Left forelimb (tissue), 1 donor: Measurements from ENCODE around the gene ADGRG1.

ENCODE experiments used
- DNase-seq: peaks from one replicate; pipeline ENCODE4 v3.0.0-alpha.2; 2018; ENCODE audit warnings: low spot score

The ADGRG1 gene

DNA sequence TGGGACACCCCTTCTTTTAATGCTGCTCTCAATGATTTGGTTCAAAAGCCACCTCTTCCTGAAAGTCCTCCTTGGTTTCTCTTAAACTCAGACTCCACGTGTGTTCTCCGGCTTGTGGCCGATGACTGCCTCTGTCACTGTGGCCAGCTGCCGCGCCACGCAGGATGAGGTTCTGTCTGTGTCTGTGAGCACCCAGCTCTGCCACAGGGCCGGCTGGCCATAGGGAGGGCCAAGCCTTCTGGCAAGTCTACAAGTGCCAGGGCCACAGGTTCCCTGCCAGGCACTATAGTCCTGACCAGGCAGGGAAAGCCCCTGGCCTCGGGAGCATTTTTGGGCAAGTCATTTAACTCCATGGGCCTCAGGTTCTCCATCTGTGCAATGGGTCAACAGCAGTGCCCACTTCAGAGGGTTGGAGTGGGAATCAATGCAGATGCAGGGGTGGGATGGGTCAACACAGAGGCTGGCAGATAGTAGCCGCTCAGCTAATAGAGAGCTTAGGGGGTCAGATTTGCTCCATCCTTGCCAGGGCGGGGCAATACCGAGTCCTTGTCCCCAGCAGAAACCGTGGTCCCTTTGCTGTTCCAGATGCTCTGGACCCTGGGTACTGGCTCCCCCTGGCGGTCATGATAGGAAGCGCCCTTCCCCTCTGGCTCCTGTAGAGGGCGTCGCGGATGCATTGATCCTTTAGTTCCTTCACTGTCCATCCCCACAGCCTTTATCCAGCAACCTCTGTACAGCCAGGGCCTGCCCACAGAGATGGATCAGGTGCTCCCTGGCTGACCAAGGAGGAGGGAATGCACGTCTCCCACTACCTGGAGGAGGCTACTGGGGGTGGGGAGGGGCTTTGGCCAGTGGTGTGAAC is 20.4 kb downstream of the ADGRG1 start:
- peak; percentile 84 for DNase-seq

DNA sequence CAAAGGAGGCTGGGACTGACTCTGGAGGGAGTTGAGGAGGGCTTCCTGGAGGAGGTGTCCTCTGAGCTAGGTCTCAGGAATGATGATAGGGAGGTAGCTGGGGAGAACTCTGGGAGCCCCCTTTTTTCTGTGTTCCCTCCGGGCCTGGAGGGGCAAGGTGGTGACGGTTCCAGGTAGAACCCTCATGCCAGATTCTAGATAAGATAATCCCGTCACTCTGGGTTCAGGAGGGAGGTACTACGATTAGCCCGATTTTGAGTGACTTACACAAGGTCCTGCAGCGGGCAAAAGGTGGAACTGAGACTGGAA is 21.0 kb downstream of the ADGRG1 start:
- DNase-seq, result no peak

DNA sequence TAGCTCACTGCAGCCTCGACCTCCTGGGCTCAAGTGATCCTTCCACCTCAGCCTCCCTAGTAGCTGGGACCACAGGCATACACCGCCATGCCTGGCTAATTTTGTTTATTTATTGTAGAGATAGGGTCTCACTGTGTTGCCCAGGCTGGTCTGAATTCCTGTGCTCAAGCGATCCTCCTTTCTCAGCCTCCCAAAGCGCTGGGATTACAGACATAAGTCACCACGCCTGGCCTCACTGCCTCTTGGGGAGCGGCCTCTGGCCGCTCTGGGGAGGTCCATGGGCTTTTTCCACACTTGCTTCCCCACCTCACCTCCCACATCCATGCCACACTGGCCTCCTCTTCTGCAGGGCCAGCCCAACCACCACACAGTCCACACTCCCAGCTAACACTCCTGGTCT is 21.4 kb downstream of the ADGRG1 start:
- no peak for DNase-seq

DNA sequence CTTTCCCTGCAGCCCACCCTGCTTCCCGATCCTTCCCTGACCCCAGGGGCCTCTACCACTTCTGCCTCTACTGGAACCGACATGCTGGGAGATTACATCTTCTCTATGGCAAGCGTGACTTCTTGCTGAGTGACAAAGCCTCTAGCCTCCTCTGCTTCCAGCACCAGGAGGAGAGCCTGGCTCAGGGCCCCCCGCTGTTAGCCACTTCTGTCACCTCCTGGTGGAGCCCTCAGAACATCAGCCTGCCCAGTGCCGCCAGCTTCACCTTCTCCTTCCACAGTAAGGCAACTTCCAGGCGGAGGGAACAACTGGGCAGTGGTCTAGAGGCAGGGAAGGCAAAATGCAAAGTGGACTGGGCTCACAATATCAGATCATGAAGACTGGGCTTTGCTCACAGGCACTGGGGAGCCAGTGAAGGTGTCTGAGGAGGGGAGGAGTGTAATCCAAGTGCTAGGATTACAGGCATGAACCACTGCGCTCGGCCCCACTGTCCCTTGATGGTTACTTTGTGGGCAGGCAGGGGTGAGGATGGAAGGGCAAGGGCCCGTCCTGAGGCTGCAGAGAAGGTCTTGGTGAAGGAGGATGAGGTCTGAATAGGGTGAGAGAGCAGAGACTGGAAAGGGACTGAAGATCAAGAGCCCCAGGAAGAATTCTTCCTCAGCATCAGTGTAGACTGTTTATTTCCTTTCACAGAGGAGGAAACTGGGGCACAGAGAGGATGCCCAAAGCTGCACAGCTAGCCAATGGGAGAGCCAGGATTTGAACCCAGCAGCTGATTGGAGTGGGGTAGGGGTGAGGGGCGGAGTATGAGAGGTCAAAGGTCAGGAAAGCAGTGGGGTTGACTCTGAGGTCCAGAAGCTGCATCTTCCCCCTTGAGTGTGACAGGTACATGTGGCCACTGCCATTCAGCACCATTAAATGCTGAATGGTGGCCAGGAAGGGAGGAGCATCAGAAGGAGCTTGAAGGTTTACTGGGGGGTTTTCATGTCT is 23.2 kb downstream of the ADGRG1 start:
- no peak for DNase-seq

DNA sequence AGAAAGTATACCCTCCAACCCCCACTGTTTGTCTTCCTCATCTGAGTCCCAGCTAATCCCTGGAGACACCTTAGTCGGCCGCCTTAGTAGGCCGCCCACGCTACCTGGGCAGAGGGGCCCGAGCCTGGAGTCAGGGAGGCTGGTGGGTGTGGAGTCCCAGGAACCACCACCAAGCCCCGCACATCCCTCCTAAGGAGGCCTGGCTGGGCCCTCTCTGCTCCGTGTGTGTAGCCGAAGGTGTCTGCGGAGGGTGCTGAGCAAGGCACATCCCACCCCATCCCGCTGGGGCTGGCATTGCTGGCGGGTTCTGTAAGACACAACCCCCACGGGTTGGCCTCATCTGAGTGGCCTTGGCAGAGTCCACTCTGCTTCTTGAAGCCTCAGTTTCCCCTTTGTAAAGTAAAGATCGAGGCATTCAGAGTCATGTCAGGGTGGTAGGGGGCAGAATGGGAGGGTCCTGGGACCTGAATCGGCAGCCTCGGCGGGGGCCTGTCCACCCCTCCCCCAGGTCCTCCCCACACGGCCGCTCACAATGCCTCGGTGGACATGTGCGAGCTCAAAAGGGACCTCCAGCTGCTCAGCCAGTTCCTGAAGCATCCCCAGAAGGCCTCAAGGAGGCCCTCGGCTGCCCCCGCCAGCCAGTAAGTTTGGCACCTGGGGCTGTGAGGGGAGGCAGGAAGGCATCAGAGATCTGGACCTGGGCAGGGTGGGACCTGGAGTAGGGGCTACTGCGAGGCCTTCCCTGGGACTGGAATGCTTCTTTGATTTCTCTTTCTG is 24.5 kb downstream of the ADGRG1 start:
- DNase-seq, result no peak

DNA sequence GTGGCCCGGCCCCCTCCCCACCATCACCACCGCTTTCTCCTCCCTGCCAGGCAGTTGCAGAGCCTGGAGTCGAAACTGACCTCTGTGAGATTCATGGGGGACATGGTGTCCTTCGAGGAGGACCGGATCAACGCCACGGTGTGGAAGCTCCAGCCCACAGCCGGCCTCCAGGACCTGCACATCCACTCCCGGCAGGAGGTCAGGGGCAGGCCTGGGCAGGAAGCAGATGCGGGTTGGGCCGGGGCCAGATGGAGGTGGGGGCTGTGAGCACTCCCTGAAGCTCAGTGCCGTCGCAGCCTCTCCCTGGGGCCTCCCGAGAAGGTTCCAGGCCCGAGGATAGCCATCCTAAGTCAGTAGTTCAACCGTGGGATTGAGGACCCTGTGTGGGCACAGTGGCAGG is 25.5 kb downstream of the ADGRG1 start:
- no peak for DNase-seq

DNA sequence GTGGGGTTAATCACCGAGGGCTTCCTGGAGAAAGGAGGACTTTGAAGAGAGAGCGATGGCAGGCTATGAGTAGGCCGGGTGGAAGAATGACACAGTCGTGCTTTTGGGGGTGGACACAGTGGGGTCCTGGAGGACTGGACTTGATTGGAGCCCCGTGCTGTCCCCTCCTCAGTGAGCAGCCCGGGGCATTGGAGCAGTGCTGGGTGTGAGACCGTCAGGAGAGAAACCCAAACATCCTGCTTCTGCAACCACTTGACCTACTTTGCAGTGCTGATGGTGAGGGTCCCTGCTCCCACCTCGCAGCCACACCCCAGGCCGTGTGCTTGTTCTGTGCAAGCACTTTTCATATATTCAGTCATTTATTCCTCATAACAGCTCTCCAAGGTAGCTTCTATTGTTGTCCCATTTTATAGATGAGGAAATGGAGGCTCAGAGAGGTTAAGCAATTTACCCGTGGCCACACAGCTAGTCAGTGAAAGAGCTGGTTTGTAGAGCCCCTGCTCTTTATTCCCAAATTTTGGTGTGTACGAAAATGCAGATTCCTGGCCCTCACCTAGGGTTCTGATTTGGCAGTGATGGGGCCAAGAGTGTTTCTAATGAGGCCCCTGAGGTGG is 28.0 kb downstream of the ADGRG1 start:
- DNase-seq, result no peak

DNA sequence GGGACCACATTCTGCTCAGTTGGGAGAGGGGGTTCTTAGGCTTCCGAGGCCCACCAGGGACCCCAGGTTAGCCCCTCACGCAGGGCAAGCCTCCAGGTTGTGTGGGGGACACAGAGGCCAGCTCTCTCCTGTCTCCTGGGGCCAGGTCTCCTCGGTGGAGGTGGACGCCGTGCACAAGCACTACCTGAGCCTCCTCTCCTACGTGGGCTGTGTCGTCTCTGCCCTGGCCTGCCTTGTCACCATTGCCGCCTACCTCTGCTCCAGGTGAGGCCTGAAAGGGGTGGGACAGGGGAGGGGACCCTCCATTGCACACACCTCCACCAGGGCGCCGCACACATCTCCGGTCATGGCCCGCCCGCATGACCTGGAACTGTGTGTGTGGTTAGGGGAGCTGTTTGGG is 28.8 kb downstream of the ADGRG1 start:
- DNase-seq, result no peak

DNA sequence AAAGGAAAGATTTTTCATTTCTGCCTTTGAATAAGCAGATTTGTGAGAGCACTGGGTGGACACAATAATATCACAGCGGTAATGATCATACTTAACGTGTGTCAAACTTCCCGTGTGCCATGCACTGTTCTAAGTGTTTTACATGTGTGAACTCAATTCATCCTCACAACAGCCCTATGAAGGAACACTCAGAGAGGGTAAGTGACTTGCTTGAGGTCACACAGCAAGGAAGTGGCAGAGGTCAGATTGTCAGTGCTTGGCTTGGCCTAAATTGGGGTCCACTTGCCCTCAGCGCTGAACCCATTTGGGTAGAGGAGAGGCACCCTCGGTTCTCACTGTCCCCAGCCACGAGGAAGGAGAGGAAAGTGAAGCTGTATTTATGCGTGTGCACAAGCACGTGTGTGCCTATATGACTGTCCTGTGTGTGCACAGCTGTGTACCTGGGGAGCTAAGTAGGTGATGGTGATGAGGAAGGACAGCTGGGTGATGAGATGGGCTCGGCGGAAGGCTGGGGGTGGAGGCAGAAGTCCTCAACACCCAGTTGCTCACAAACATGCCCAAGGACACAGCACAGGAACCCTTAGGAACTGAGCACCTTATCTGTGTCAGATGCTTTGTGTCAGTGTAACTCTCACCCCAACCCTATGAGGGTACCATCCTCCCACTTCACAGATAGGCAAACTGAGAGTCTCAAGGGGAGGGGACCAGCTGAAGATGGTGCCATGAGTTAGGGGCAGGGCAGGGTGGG is 29.9 kb downstream of the ADGRG1 start:
- no peak for DNase-seq

DNA sequence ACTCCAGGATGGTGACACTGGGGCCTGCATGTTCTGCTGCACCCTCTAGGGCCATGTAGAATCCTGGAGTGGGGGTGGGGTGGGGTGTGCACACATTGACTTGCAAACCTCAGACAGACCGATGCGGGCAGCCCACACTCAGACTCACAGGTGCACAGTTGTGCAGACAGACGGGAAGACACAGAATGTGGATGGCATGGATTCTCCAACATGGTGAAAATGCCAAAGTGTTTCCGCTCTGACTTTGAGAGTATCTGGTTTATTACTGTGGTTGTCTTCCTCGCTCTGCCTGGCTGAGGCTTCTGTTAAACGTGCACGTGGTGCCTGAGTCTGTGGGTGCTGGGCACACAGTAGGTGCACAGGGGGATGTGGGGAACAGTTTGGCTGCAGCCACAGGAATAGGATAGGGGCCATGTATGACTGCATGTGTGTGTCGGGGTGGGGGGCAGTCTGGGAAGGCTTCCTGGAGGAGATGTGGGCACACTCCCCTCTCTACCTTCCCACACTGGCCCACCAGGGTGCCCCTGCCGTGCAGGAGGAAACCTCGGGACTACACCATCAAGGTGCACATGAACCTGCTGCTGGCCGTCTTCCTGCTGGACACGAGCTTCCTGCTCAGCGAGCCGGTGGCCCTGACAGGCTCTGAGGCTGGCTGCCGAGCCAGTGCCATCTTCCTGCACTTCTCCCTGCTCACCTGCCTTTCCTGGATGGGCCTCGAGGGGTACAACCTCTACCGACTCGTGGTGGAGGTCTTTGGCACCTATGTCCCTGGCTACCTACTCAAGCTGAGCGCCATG is 30.6 kb downstream of the ADGRG1 start:
- no peak for DNase-seq

DNA sequence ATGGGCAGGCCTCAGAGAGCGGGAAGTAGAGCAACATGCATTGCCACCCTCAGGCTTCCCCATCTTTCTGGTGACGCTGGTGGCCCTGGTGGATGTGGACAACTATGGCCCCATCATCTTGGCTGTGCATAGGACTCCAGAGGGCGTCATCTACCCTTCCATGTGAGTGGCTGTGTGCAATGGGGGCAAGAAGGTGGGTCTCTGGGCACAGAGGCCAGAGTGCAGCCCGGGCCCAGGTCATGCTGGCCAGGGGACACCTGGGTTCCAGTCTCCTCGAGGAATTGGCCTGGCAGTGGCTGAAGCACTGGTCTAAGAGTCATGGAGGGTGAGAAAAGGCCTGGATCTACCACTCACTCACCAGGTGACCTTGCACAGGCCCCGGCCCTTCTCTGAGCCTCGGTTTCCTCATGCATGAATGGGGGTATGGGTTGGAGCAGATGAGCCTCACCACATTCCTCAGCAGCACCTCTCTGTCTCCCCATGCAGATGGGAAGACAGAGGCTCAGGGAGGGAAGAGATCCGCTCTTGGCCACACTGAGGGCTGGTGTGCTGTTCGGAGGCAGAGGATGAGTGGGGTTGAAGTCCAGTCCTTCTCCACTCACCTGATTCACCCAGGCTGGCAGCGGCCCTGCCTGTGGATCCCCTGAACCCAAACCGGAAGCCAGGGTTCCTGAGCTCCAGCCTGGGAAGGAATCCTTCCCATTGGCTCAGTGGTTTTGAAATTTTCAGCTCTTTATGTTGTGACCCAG is 32.5 kb downstream of the ADGRG1 start:
- DNase-seq, result no peak

DNA sequence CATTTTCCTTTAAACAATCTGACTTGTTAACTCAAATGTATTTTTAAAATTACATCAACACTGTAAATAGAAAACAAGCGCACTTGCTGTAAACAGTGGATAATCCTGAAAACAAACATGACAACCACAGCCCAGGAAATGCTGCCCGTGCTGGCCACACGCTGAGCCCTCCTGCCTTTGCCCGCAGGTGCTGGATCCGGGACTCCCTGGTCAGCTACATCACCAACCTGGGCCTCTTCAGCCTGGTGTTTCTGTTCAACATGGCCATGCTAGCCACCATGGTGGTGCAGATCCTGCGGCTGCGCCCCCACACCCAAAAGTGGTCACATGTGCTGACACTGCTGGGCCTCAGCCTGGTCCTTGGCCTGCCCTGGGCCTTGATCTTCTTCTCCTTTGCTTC is 33.1 kb downstream of the ADGRG1 start:
- DNase-seq, result no peak

DNA sequence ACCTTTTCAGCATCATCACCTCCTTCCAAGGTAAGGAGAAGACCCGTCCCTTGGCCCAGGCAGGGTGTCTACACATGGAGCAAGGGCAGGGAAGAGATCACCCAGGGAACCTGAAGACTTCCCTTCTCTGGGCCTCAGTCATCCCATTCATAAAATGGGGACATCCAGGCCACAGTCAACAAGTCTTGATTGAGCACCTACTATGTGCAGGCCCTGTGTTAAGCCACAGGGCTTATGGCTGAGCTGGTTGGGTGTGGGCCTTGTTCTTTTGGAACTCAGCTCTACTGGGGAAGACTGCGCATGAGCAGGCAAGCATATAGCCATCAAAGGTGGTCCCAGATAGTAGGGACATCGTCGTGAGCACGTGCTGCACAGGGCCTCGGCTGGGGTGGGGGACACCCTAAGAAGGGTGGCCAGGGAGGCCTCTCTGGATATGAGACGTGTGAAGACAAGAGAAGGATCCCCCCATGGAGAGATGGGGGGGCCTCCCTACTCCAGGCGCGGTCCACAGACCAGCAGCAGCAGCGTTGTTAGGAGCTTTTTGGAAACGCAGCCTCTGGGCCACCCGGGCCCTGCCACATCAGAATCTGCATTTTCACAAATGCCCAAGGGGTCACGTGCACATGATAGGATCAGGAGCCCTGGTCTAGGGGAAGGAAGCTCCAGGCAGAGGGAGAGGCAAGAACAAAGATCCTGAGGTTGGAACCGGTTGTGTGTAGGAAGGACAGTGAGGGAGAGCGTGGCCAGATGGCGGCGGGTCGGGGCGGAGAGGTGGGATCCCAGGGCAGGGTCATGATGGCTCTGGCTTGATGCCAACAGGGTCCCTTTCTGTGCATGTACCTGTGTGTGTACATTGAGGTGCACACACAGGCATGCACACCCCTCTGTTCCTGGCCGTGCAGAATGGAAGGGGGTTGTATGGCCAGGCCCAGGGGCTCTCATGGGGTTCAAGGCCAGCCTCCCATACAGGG is 33.8 kb downstream of the ADGRG1 start:
- DNase-seq, result no peak

DNA sequence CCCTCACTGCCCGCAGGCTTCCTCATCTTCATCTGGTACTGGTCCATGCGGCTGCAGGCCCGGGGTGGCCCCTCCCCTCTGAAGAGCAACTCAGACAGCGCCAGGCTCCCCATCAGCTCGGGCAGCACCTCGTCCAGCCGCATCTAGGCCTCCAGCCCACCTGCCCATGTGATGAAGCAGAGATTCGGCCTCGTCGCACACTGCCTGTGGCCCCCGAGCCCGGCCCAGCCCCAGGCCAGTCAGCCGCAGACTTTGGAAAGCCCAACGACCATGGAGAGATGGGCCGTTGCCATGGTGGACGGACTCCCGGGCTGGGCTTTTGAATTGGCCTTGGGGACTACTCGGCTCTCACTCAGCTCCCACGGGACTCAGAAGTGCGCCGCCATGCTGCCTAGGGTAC is 35.0 kb downstream of the ADGRG1 start:
- no peak for DNase-seq

DNA sequence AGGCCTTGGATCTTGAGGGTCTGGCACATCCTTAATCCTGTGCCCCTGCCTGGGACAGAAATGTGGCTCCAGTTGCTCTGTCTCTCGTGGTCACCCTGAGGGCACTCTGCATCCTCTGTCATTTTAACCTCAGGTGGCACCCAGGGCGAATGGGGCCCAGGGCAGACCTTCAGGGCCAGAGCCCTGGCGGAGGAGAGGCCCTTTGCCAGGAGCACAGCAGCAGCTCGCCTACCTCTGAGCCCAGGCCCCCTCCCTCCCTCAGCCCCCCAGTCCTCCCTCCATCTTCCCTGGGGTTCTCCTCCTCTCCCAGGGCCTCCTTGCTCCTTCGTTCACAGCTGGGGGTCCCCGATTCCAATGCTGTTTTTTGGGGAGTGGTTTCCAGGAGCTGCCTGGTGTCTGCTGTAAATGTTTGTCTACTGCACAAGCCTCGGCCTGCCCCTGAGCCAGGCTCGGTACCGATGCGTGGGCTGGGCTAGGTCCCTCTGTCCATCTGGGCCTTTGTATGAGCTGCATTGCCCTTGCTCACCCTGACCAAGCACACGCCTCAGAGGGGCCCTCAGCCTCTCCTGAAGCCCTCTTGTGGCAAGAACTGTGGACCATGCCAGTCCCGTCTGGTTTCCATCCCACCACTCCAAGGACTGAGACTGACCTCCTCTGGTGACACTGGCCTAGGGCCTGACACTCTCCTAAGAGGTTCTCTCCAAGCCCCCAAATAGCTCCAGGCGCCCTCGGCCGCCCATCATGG is 35.7 kb downstream of the ADGRG1 start:
- DNase-seq, result no peak

DNA sequence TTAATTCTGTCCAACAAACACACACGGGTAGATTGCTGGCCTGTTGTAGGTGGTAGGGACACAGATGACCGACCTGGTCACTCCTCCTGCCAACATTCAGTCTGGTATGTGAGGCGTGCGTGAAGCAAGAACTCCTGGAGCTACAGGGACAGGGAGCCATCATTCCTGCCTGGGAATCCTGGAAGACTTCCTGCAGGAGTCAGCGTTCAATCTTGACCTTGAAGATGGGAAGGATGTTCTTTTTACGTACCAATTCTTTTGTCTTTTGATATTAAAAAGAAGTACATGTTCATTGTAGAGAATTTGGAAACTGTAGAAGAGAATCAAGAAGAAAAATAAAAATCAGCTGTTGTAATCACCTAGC is 36.2 kb downstream of the ADGRG1 start:
- DNase-seq, result no peak

DNA sequence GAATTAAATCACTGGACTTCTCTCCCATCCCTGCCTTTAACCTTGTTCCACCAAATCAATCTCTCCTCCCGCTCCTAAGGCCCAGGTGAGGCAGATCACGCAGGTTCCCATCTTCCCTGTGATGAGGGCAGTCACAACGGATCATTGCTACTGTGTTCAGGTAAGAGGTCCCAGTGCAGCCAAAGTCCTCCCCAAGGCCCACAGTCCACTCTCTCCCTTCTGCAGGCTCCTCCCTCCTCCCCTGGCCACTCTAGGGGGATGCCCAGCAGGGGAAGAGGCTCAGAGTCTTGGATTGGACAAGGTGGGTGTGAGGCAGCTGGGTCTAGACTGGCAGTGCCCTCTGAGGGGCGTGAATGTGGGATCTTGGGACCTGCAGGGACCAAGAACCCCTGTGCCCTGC is 37.1 kb downstream of the ADGRG1 start:
- no peak for DNase-seq
